ENCODE data around the gene MYO1B. TPM values are rescaled to one million over a fixed set of nuclear protein-coding genes. Genes with fewer than 3 reads are reported as not detected.
A peak's percentile ranks its signal among the peaks of the same experiment; 100 is the strongest.

The MYO1B gene
- total RNA-seq, 1 donor from 2014 or later = 195 TPM

- DNase-seq (ENCODE audit: low spot score) (no peak), ATAC-seq (no peak)
These were observed 106.7 kb downstream of the MYO1B start for GRCh38 chr2:191351921-191352320.

- ATAC-seq (no peak), DNase-seq (ENCODE audit: low spot score) (no peak)
These were observed 107.3 kb downstream of the MYO1B start for GRCh38 chr2:191352536-191352935.

- ATAC-seq = no peak
- DNase-seq (ENCODE audit: low spot score) = no peak
These were observed 110.1 kb downstream of the MYO1B start for GRCh38 chr2:191355170-191355758.

- DNase-seq (ENCODE audit: low spot score) = no peak
- no peak for ATAC-seq
These were observed 112.5 kb downstream of the MYO1B start for GRCh38 chr2:191357678-191358077.

- peak; percentile 89 for DNase-seq (ENCODE audit: low spot score)
- ATAC-seq = peak; percentile 95
These were observed 113.3 kb downstream of the MYO1B start for GRCh38 chr2:191358325-191359025.

GRCh38 chr2:191359133-191359532 is 113.9 kb downstream of the MYO1B start:
- ATAC-seq = no peak
- no peak for DNase-seq (ENCODE audit: low spot score)

GRCh38 chr2:191360918-191361317 is 115.7 kb downstream of the MYO1B start:
- ATAC-seq (no peak), DNase-seq (ENCODE audit: low spot score) (no peak)

GRCh38 chr2:191362841-191363240 is 117.6 kb downstream of the MYO1B start:
- DNase-seq (ENCODE audit: low spot score) (no peak), ATAC-seq (no peak)

GRCh38 chr2:191363267-191363666 is 118.1 kb downstream of the MYO1B start:
- ATAC-seq (no peak), DNase-seq (ENCODE audit: low spot score) (no peak)

GRCh38 chr2:191365089-191365488 is 119.9 kb downstream of the MYO1B start:
- no peak for DNase-seq (ENCODE audit: low spot score)
- no peak for ATAC-seq

GRCh38 chr2:191366199-191366598 is 121.0 kb downstream of the MYO1B start:
- ATAC-seq (no peak), DNase-seq (ENCODE audit: low spot score) (no peak)

GRCh38 chr2:191369034-191369433 is 123.8 kb downstream of the MYO1B start:
- no peak for ATAC-seq
- no peak for DNase-seq (ENCODE audit: low spot score)

- DNase-seq (ENCODE audit: low spot score) = no peak
- ATAC-seq = no peak
These were observed 129.2 kb downstream of the MYO1B start for GRCh38 chr2:191374366-191374765.

GRCh38 chr2:191374939-191375338 is 129.7 kb downstream of the MYO1B start:
- no peak for DNase-seq (ENCODE audit: low spot score)
- ATAC-seq = no peak

GRCh38 chr2:191376981-191377629 is 131.9 kb downstream of the MYO1B start:
- ATAC-seq (peak; percentile 95), DNase-seq (ENCODE audit: low spot score) (peak; percentile 75)

- DNase-seq (ENCODE audit: low spot score) (no peak), ATAC-seq (peak; percentile 32)
These were observed 134.2 kb downstream of the MYO1B start for GRCh38 chr2:191379375-191379774.

GRCh38 chr2:191382801-191383200 is 137.6 kb downstream of the MYO1B start:
- ATAC-seq = peak; percentile 80

GRCh38 chr2:191383486-191383885 is 138.3 kb downstream of the MYO1B start:
- ATAC-seq (no peak), DNase-seq (ENCODE audit: low spot score) (no peak)

More at GRCh38 chr2:191382801-191383200, 137.6 kb downstream of the MYO1B start:
- peak; percentile 77 for DNase-seq (ENCODE audit: low spot score)

GRCh38 chr2:191384829-191385228 is 139.6 kb downstream of the MYO1B start:
- no peak for ATAC-seq
- DNase-seq (ENCODE audit: low spot score) = no peak

- DNase-seq (ENCODE audit: low spot score) (no peak), ATAC-seq (no peak)
These were observed 140.4 kb downstream of the MYO1B start for GRCh38 chr2:191385416-191386160.

- ATAC-seq = no peak
These were observed 141.8 kb downstream of the MYO1B start for GRCh38 chr2:191386938-191387536.

More at GRCh38 chr2:191386938-191387536, 141.8 kb downstream of the MYO1B start:
- no peak for DNase-seq (ENCODE audit: low spot score)
